Naive thymus-derived CD4-positive, alpha-beta T cell (primary cell): Measurements from ENCODE around the gene LGALS7B. TPM values are rescaled to one million over a fixed set of nuclear protein-coding genes. Genes with fewer than 3 reads are reported as not detected.
A peak's percentile ranks its signal among the peaks of the same experiment; 100 is the strongest.
"Not testable (repeated sequence)": the region's sequence is repeated elsewhere in the genome, so short reads cannot be mapped to it uniquely, and the experiment has no call there.

Experiments used
- ATAC-seq: fragments of 150-1000 bp; cut with Tn5 transposase; 2 replicates; pipeline ENCODE4 v1.10.0; 2021; ENCODE audit warnings: mild to moderate bottlenecking, moderate library complexity
- CTCF ChIA-PET: fragments of 350-600 bp; sonication (Branson Sonifier 250); formaldehyde crosslinking; loops from one replicate; lab custom pipeline; 2021; ENCODE audit warnings: antibody characterized with exemption; lab: Charles Lee
- POLR2A ChIA-PET: fragments of 350-600 bp; sonication (Branson Sonifier 250); formaldehyde crosslinking; loops from one replicate; lab custom pipeline; 2021; ENCODE audit warnings: antibody characterized with exemption, inconsistent platforms; lab: Charles Lee
- DNase-seq, 9 donors: peaks; one replicate each; pipeline versions ENCODE4 v3.0.0 to v3.0.0-alpha.2; 2020 to 2022; ENCODE audit warnings: mixed read lengths in 1 of 9
- H3K27ac ChIP-seq: one replicate; pipeline ENCODE4 v1.7.0; 2013; ENCODE audit warnings: mild to moderate bottlenecking, low read depth, low read length, moderate library complexity
- H3K27me3 ChIP-seq, 2 donors: one replicate each; pipeline ENCODE4 v1.7.0; 2013; ENCODE audit warnings: low read length in 2 of 2, mild to moderate bottlenecking in 2 of 2, moderate library complexity in 2 of 2; ENCODE audit not compliant: control insufficient read depth in 2 of 2, insufficient read depth in 2 of 2
- H3K36me3 ChIP-seq, 3 experiments: 1 replicate in 2 of 3; 2 replicates in 1 of 3; pipeline ENCODE4 v1.7.0; 2013; ENCODE audit warnings: low read length in 3 of 3, mild to moderate bottlenecking in 3 of 3, moderate library complexity in 1 of 3; ENCODE audit not compliant: insufficient read depth in 3 of 3, control insufficient read depth in 2 of 3
- H3K4me1 ChIP-seq, 2 donors: one replicate each; pipeline ENCODE4 v1.7.0; 2013; ENCODE audit warnings: low read length in 2 of 2, mild to moderate bottlenecking in 2 of 2, moderate library complexity in 1 of 2; ENCODE audit not compliant: control insufficient read depth in 2 of 2, insufficient read depth in 2 of 2
- H3K4me3 ChIP-seq: 2 replicates; pipeline ENCODE4 v1.7.0; 2013; ENCODE audit warnings: mild to moderate bottlenecking, low read length
- H3K9me3 ChIP-seq, 3 experiments: 1 replicate in 2 of 3; 2 replicates in 1 of 3; pipeline ENCODE4 v1.7.0; 2013; ENCODE audit warnings: low read length in 3 of 3; ENCODE audit not compliant: control insufficient read depth in 2 of 3
- H3K27ac Mint-ChIP-seq, 9 donors: one replicate each; pipeline ENCODE4 v1.8.0; 2020 to 2022; ENCODE audit warnings: mixed read lengths in 9 of 9, mild to moderate bottlenecking in 8 of 9, moderate library complexity in 5 of 9, inconsistent platforms in 2 of 9
- H3K27me3 Mint-ChIP-seq, 5 donors: one replicate each; pipeline ENCODE4 v1.8.0; 2021 to 2022; ENCODE audit warnings: mixed read lengths in 5 of 5, mild to moderate bottlenecking in 1 of 5
- H3K36me3 Mint-ChIP-seq, 5 donors: one replicate each; pipeline ENCODE4 v1.8.0; 2020 to 2022; ENCODE audit warnings: mixed read lengths in 5 of 5, mild to moderate bottlenecking in 3 of 5, inconsistent platforms in 1 of 5
- H3K4me1 Mint-ChIP-seq, 7 donors: one replicate each; pipeline ENCODE4 v1.8.0; 2020 to 2022; ENCODE audit warnings: mixed read lengths in 7 of 7, mild to moderate bottlenecking in 3 of 7, inconsistent platforms in 1 of 7
- H3K4me3 Mint-ChIP-seq, 10 donors: one replicate each; pipeline ENCODE4 v1.8.0; 2020 to 2022; ENCODE audit warnings: mild to moderate bottlenecking in 10 of 10, mixed read lengths in 10 of 10, moderate library complexity in 6 of 10, inconsistent platforms in 2 of 10
- H3K9me3 Mint-ChIP-seq, 11 donors: one replicate each; pipeline ENCODE4 v1.8.0; 2020 to 2022; ENCODE audit warnings: mixed read lengths in 11 of 11, mild to moderate bottlenecking in 4 of 11, inconsistent platforms in 1 of 11, moderate library complexity in 1 of 11
- intact Hi-C, 2 donors: fragments of 100-400 bp; cut with micrococcal nuclease; formaldehyde crosslinking; loops; one replicate each; pipeline ENCODE4 v1.15.1; 2023
- polyA plus RNA-seq, 2 donors: library from polyadenylated mRNA; unstranded; fragments of 300-500 nt; fragmentation: Illumina TruSeq; gene quantifications; one replicate each; pipeline ENCODE4 v1.2.3, GENCODE V29; 2021
- total RNA-seq, 6 experiments: library from RNA in 5 of 6; stranded (reverse) in 5 of 6; gene quantifications; 1 replicate in 5 of 6; 2 replicates in 1 of 6; pipeline ENCODE4 v1.2.3 and lab custom pipeline; 2021 to 2026

LGALS7B gene
- total and polyA plus RNA-seq, 7 experiments from 2014 or later: not detected

DNA sequence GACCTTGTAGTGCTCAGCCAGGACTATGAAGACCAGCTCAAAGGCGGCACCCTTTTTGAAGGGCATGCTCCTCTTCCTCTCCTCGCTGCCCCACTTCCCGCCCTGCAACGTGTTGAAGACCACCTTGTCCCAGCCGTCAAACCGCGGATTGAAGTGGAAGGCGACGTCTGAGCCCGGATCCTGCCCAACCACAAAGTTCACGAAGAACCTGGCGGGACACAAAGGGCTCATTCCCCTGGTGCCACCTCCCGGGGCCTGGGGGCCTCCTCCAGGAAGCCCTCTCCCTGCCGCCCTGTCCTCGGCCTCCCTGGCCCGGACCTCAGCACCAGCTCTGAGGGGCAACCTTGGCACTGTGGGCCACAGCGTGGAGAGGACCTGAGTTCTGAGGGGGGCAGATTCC lies 19.7 kb downstream of the LGALS7B start:
- Histone ChIP-seq H3K4me3 (no peak overlapping the region), H3K9me3 (no peaks in the 10 kb centered on the region), H3K36me3 (no peaks in the 10 kb centered on the region), H3K27ac (no peak overlapping the region), H3K4me1 (no peaks in the 10 kb centered on the region), H3K27me3 (no peaks in the 10 kb centered on the region)
- ATAC-seq (no peak), DNase-seq (no peak)
- ChIA-PET POLR2A (no interaction called here), CTCF (no interaction called here)
- no peaks in the 10 kb centered on the region for H3K27me3 Mint-ChIP-seq
- intact Hi-C loops: no loop called here
- H3K36me3 Mint-ChIP-seq: peaks cover 0 to 10% (median 5%) of the 10 kb centered on the region in 5 donors
- H3K4me3 Mint-ChIP-seq: no peak overlapping the region
- no peaks in the 10 kb centered on the region for H3K9me3 Mint-ChIP-seq
- no peak overlapping the region for H3K27ac Mint-ChIP-seq
- H3K4me1 Mint-ChIP-seq: peaks cover 5 to 10% (median 8%) of the 10 kb centered on the region in 7 donors

DNA sequence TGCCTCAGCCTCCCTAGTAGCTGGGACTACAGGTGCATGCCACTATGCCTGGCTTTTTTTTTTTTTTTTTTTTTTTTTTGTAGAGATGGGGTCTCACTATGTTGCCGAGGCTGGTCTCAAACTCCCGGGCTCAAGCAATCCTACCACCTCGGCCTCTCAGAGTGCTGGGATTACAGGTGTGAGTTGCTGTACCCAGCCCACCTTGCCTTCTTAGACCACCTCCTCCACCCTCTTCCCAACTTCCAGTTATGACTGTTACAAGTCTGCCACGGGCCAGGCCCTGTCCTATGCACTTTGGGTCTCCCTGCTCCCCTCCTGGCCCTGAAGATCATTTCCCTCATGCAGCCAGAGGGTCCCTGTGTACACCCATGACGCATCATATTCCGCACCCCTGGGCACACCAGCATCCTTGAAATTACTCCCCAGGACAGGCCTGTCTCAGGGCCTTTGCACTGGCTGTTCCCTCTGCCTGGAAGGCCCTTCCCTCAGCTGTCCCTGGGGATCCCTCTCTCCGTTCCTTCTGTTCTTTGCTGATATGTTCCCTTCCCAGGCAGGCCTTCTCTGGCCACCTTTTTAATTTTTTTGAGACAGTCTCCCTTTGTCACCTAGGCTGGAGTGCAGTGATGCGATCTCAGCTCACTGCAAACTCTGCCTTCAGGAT lies 20.7 kb downstream of the LGALS7B start:
- ChIA-PET POLR2A (no interaction called here), CTCF (no interaction called here)

DNA sequence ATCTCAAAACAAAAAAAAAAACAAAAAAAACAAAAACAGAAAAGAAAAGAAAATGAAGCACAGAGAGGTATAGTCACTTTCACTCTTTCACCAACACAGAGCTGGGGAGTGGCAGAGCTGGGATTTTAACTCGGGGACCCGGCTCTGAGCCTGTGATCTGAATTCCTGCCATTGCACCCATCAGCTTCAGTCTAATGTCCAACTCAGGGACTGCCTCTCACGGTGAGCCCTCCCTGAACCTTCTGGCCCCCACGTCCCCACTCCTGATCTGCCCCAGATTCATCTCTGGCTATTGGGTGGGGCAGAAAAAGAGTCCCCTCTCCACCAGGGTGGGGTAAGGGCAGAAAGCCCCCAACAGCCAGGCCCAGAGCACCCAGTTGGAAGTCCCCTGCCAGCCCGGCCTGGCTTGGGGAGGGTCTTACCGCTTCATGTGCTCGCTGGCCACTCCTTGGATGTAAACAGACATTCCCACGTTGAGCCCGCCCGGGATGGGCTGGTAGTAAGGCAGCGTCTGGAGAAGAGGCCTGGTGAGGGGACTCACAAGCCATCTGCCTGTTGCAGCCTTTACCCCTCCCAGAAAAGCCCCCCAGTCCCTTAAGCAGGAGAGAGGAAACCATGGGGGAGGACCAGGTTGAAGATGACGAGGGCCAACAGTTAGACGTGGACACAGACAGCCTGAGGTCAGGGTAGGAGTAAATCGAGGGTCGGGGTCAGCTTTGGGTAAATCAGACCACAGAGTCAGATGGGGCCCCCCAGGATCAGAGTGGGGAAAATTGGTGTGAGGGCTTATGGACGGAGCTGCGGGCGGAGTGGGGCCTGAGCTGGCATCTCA lies 23.2 kb downstream of the LGALS7B start:
- ChIA-PET POLR2A (interaction anchor here (0.7 kb wide), 1 partner anchor 10 kb away, joined by 3 read pairs; no protein-coding TSS in a partner anchor), CTCF (no interaction called here)
- ATAC-seq: no peak
- no peak overlapping the region for H3K27ac Mint-ChIP-seq
- peaks cover 0 to 4% (median 0%) of the 10 kb centered on the region in 7 donors for H3K4me1 Mint-ChIP-seq
- intact Hi-C loops: no loop called here
- no peaks in the 10 kb centered on the region for H3K27me3 Mint-ChIP-seq
- H3K4me3 ChIP-seq: no peak overlapping the region
- DNase-seq: no peak
- H3K36me3 ChIP-seq: peaks cover 4 to 23% (median 10%) of the 10 kb centered on the region in 3 experiments
- no peak overlapping the region for H3K27ac ChIP-seq
- H3K4me3 Mint-ChIP-seq: no peak overlapping the region
- no peaks in the 10 kb centered on the region for H3K9me3 Mint-ChIP-seq
- no peaks in the 10 kb centered on the region for H3K4me1 ChIP-seq
- H3K36me3 Mint-ChIP-seq: peaks cover 0 to 13% (median 7%) of the 10 kb centered on the region in 5 donors
- H3K27me3 ChIP-seq: no peaks in the 10 kb centered on the region
- H3K9me3 ChIP-seq: no peaks in the 10 kb centered on the region

More for the DNA sequence above, 20.7 kb downstream of the LGALS7B start:
- no peaks in the 10 kb centered on the region for H3K4me1 ChIP-seq
- no peaks in the 10 kb centered on the region for H3K36me3 ChIP-seq
- H3K27ac Mint-ChIP-seq: no peak overlapping the region
- H3K27me3 ChIP-seq: no peaks in the 10 kb centered on the region
- intact Hi-C loops: no loop called here
- DNase-seq (no peak), ATAC-seq (no peak)
- H3K9me3 Mint-ChIP-seq: no peaks in the 10 kb centered on the region
- H3K9me3 ChIP-seq: no peaks in the 10 kb centered on the region
- peaks cover 5 to 10% (median 8%) of the 10 kb centered on the region in 7 donors for H3K4me1 Mint-ChIP-seq
- H3K4me3 ChIP-seq: no peak overlapping the region
- H3K27me3 Mint-ChIP-seq: no peaks in the 10 kb centered on the region
- H3K36me3 Mint-ChIP-seq: peaks cover 0 to 5% (median 4%) of the 10 kb centered on the region in 5 donors
- H3K27ac ChIP-seq: no peak overlapping the region
- H3K4me3 Mint-ChIP-seq: no peak overlapping the region

DNA sequence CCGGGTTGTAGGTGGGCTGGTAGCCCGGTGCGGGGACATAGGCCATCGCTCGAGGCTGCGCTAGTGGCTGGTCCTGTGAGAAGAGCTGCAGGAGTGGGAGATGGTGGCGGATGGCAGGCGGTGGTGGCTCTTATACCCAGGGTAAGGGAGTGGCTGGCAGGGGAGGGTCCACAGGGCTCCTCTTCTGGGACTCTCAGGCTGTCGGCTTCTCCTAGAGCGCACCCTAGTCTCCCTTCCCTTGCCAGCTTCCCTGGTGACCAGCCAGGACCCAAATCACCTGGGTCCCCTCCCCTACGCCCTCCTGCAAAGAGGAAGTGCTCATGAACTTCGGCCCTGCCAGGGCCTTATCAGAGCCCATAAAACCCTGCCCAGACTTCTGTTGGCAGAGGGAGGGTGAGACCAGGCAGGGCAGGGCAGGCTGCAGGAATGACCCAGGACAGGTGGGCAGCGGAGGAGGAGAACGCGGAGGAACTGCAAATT lies 23.9 kb downstream of the LGALS7B start, which contains the start of gene LGALS4:
LGALS4 (minus strand) TSS at position 105 of the 480 bp plus-strand sequence; CDS start at position 46, 59 bp downstream.
- Histone ChIP-seq H3K36me3 (peaks cover 4 to 30% (median 17%) of the 10 kb centered on the region in 3 experiments), H3K27ac (no peak within 1 kb of the TSS), H3K4me1 (no peaks in the 10 kb centered on the region), H3K4me3 (no peak within 1 kb of the TSS), H3K9me3 (no peaks in the 10 kb centered on the region), H3K27me3 (no peaks in the 10 kb centered on the region)
- intact Hi-C loops: no loop called here
- H3K27ac Mint-ChIP-seq: peak within 1 kb of the TSS in 2 of 9 donors; percentile 9 to 14
- no peaks in the 10 kb centered on the region for H3K27me3 Mint-ChIP-seq
- no peak within 1 kb of the TSS for H3K4me3 Mint-ChIP-seq
- CTCF ChIA-PET: no interaction called here
- DNase-seq (no peak), ATAC-seq (no peak)
- H3K36me3 Mint-ChIP-seq: peaks cover 0 to 13% (median 7%) of the 10 kb centered on the region in 5 donors
- no peaks in the 10 kb centered on the region for H3K9me3 Mint-ChIP-seq
- peaks cover 0 to 4% (median 0%) of the 10 kb centered on the region in 7 donors for H3K4me1 Mint-ChIP-seq
- POLR2A ChIA-PET: interaction anchor here (1.0 kb wide), 1 partner anchor 36 kb away, joined by 5 read pairs; no protein-coding TSS in a partner anchor

DNA sequence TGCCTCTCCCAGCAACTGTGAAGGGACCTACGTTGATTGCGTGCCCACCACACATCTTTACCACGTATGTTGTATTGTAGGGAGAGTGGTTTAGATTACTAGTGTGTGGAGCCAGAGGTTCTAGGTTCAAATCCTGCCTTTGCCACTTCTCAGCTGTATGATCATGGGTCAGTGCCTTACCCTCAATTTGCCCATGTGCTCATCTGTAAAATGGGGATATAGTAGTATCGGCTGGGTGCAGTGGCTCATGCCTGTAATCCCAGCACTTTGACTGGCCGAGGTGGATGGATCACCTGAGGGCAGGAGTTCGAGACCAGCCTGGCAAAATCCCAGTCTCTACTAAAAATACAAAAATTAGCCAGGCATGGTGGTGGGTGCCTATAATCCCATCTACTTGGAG lies 24.3 kb downstream of the LGALS7B start:
- no peaks in the 10 kb centered on the region for H3K9me3 Mint-ChIP-seq
- ChIA-PET POLR2A (interaction anchor here (1.0 to 1.1 kb wide), 2 partner anchors 36 to 38 kb away, joined by 3 to 5 read pairs; no protein-coding TSS in a partner anchor), CTCF (interaction anchor here (0.9 kb wide), 1 partner anchor 9 kb away, joined by 3 read pairs; no protein-coding TSS in a partner anchor)
- peaks cover 0 to 2% (median 0%) of the 10 kb centered on the region in 7 donors for H3K4me1 Mint-ChIP-seq
- DNase-seq (no peak), ATAC-seq (no peak)
- peak overlapping the region in 2 of 9 donors; percentile 9 to 14 for H3K27ac Mint-ChIP-seq
- no peaks in the 10 kb centered on the region for H3K9me3 ChIP-seq
- no peaks in the 10 kb centered on the region for H3K4me1 ChIP-seq
- intact Hi-C loops: no loop called here
- no peak overlapping the region for H3K4me3 Mint-ChIP-seq
- H3K27me3 ChIP-seq: no peaks in the 10 kb centered on the region
- H3K4me3 ChIP-seq: no peak overlapping the region
- H3K27me3 Mint-ChIP-seq: no peaks in the 10 kb centered on the region
- H3K27ac ChIP-seq: no peak overlapping the region
- peaks cover 4 to 34% (median 19%) of the 10 kb centered on the region in 3 experiments for H3K36me3 ChIP-seq
- H3K36me3 Mint-ChIP-seq: peaks cover 0 to 13% (median 4%) of the 10 kb centered on the region in 5 donors

DNA sequence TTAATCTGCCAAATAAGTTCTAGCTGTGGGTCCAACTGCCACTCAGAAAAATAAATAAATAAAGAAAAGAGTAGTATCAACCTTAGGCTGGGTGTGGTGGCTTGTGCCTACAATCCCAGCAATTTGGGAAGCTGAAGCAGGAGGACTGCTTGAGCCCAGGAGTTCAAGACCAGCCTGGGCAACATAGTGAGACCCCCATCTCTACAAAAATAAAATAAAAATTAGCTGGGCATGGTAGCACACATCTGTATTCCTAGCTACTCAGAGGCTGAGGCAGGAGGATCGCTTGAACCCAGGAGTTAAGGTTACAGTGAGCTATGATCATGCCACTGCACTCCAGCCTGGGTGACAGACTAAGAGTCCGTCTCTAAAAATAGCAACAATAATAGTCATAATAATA lies 24.9 kb downstream of the LGALS7B start:
- H3K4me3 Mint-ChIP-seq, H3K9me3 Mint-ChIP-seq, H3K4me1 Mint-ChIP-seq, H3K4me1 ChIP-seq, H3K27ac Mint-ChIP-seq, H3K4me3 ChIP-seq, H3K9me3 ChIP-seq, intact Hi-C loops, H3K27ac ChIP-seq, H3K27me3 Mint-ChIP-seq, ATAC-seq, DNase-seq, H3K27me3 ChIP-seq: not testable (repeated sequence)
- H3K36me3 Mint-ChIP-seq: peaks cover 0 to 13% (median 4%) of the 10 kb centered on the region in 5 donors
- CTCF ChIA-PET: interaction anchor here (0.9 kb wide), 1 partner anchor 9 kb away, joined by 3 read pairs; no protein-coding TSS in a partner anchor
- POLR2A ChIA-PET: interaction anchor here (1.0 to 1.1 kb wide), 2 partner anchors 35 to 38 kb away, joined by 3 to 5 read pairs; no protein-coding TSS in a partner anchor
- H3K36me3 ChIP-seq: peaks cover 4 to 34% (median 19%) of the 10 kb centered on the region in 3 experiments
